Gastrocnemius medialis (tissue), 4 donors: Measurements from ENCODE around the gene CERS6. TPM values are rescaled to one million over a fixed set of nuclear protein-coding genes. Genes with fewer than 3 reads are reported as not detected.

Source experiments
- ATAC-seq, 2 donors: fragments of 150-250 bp; one replicate each; pipeline ENCODE4 v1.9.1; 2016
- DNase-seq, 2 donors: peaks; one replicate each; pipeline ENCODE4 v3.0.0-alpha.2; 2019
- H3K27ac ChIP-seq, 4 donors: fragments of 200-600 bp; sonication (generic); 1 replicate in 1 of 4; 2 replicates in 3 of 4; pipeline ENCODE4 v1.5.1; 2016 to 2018; ENCODE audit warnings: mild to moderate bottlenecking in 2 of 4, moderate library complexity in 1 of 4
- H3K27me3 ChIP-seq, 3 donors: fragments of 200-600 bp; sonication (generic) in 2 of 3; 1 replicate in 1 of 3; 2 replicates in 2 of 3; pipeline versions ENCODE4 v1.5.1 to v1.6.0; 2016 to 2019; ENCODE audit warnings: mild to moderate bottlenecking in 1 of 3, moderate library complexity in 1 of 3
- H3K36me3 ChIP-seq, 2 donors: fragments of 200-600 bp; sonication (generic) in 1 of 2; one replicate each; pipeline ENCODE4 v1.5.1; 2017 to 2018
- H3K4me1 ChIP-seq, 2 donors: fragments of 200-600 bp; sonication (generic) in 1 of 2; one replicate each; pipeline ENCODE4 v1.5.1; 2016 to 2017; ENCODE audit warnings: mild to moderate bottlenecking in 2 of 2
- H3K4me3 ChIP-seq, 4 donors: fragments of 200-600 bp; sonication (generic) in 3 of 4; 1 replicate in 1 of 4; 2 replicates in 3 of 4; pipeline ENCODE4 v1.5.1; 2016 to 2019; ENCODE audit warnings: mild to moderate bottlenecking in 2 of 4
- H3K9me3 ChIP-seq, 3 donors: fragments of 200-600 bp; sonication (generic) in 2 of 3; 1 replicate in 1 of 3; 2 replicates in 2 of 3; pipeline ENCODE4 v1.5.1; 2016 to 2019
- CTCF ChIP-seq, 5 experiments: fragments of 450-650 bp in 3 of 5; fragments of 200-600 bp in 2 of 5; sonication (generic) in 2 of 5; IDR thresholded peaks in 4 of 5; conservative IDR thresholded peaks in 1 of 5; 1 replicate in 4 of 5; 2 replicates in 1 of 5; pipeline ENCODE4 v1.5.1; 2016 to 2019; ENCODE audit warnings: antibody characterized with exemption in 5 of 5, mild to moderate bottlenecking in 3 of 5, moderate library complexity in 3 of 5
- POLR2A ChIP-seq, 2 donors: fragments of 450-650 bp; IDR thresholded peaks; one replicate each; pipeline ENCODE4 v1.6.1; 2017; ENCODE audit warnings: antibody characterized with exemption in 2 of 2, mild to moderate bottlenecking in 2 of 2, moderate library complexity in 2 of 2
- in situ Hi-C, 4 donors: fragments of 200-750 bp; cut with MboI; loops; one replicate each; pipeline versions ENCODE4 v1.15.0 to v1.8.0; 2017; ENCODE audit warnings: low sequenced_read_pairs in 4 of 4
- intact Hi-C: fragments of 100-400 bp; cut with DNase I; formaldehyde crosslinking; loops from one replicate; pipeline ENCODE4 v1.15.1; 2023; ENCODE audit warnings: low total_unique reads
- total RNA-seq, 4 donors: library from RNA; depleted of rRNA; stranded (reverse); fragments of >200 nt; gene quantifications; one replicate each; pipeline versions ENCODE4 v1.1.0 to v1.2.3, GENCODE V29; 2016

CERS6 gene
- total RNA-seq, 4 donors from 2014 or later = 11.9 to 18.0 (median 14.7) TPM

- no peak for TF ChIP-seq CTCF (IDR thresholded peaks at IDR 0.05 in 4 of 5, conservative IDR thresholded peaks at IDR 0.05 in 1 of 5)
- TF ChIP-seq POLR2A (IDR thresholded peaks at IDR 0.05) = no peak
- DNase-seq = no peak
- no peak overlapping the region for H3K4me3 ChIP-seq
- ATAC-seq = no peak
- H3K27ac ChIP-seq = no peak overlapping the region
- no peaks in the 10 kb centered on the region for H3K36me3 ChIP-seq
- no peaks in the 10 kb centered on the region for H3K27me3 ChIP-seq
- peaks cover 0 to 3% of the 10 kb centered on the region in 2 donors for H3K4me1 ChIP-seq
- intact Hi-C loops = no loop called here
- in situ Hi-C loops = no loop called here
- no peaks in the 10 kb centered on the region for H3K9me3 ChIP-seq
Measured at GRCh38 chr2:168589236-168590211, 133.5 kb downstream of the CERS6 start.

- TF ChIP-seq POLR2A (IDR thresholded peaks at IDR 0.05) = no peak
- no peak for TF ChIP-seq CTCF (IDR thresholded peaks at IDR 0.05 in 4 of 5, conservative IDR thresholded peaks at IDR 0.05 in 1 of 5)
- in situ Hi-C loops = no loop called here
- Histone ChIP-seq H3K4me1 (no peaks in the 10 kb centered on the region), H3K4me3 (no peak overlapping the region), H3K36me3 (no peaks in the 10 kb centered on the region), H3K9me3 (no peaks in the 10 kb centered on the region), H3K27me3 (no peaks in the 10 kb centered on the region), H3K27ac (no peak overlapping the region)
- intact Hi-C loops = no loop called here
- DNase-seq (no peak), ATAC-seq (no peak)
Measured at GRCh38 chr2:168592181-168592831, 136.2 kb downstream of the CERS6 start.

- H3K9me3 ChIP-seq = no peaks in the 10 kb centered on the region
- H3K4me1 ChIP-seq = peaks cover 4 to 12% of the 10 kb centered on the region in 2 donors
- ATAC-seq = no peak
- no peak overlapping the region for H3K27ac ChIP-seq
- intact Hi-C loops = no loop called here
- TF ChIP-seq POLR2A (IDR thresholded peaks at IDR 0.05) = no peak
- TF ChIP-seq CTCF (IDR thresholded peaks at IDR 0.05 in 4 of 5, conservative IDR thresholded peaks at IDR 0.05 in 1 of 5) = no peak
- no peak for DNase-seq
- in situ Hi-C loops = no loop called here
- no peak overlapping the region for H3K4me3 ChIP-seq
- no peaks in the 10 kb centered on the region for H3K27me3 ChIP-seq
- no peaks in the 10 kb centered on the region for H3K36me3 ChIP-seq
Measured at GRCh38 chr2:168593713-168594112, 137.6 kb downstream of the CERS6 start.

- Histone ChIP-seq H3K27me3 (no peaks in the 10 kb centered on the region), H3K9me3 (no peaks in the 10 kb centered on the region), H3K4me3 (no peak overlapping the region), H3K27ac (no peak overlapping the region), H3K4me1 (peaks cover 4 to 15% of the 10 kb centered on the region in 2 donors), H3K36me3 (no peaks in the 10 kb centered on the region)
- in situ Hi-C loops = no loop called here
- TF ChIP-seq CTCF (IDR thresholded peaks at IDR 0.05 in 4 of 5, conservative IDR thresholded peaks at IDR 0.05 in 1 of 5) = no peak
- TF ChIP-seq POLR2A (IDR thresholded peaks at IDR 0.05) = no peak
- intact Hi-C loops = no loop called here
- ATAC-seq (no peak), DNase-seq (no peak)
Measured at GRCh38 chr2:168594778-168595177, 138.7 kb downstream of the CERS6 start.
